Fibroblast of the aortic adventitia (primary cell): ENCODE results near the gene BCL2L13. TPM values are rescaled to one million over a fixed set of nuclear protein-coding genes. Genes with fewer than 3 reads are reported as not detected.
A peak's percentile ranks its signal among the peaks of the same experiment; 100 is the strongest.

ENCODE experiments used
- DNase-seq: peaks from one replicate; pipeline ENCODE4 v3.0.0-alpha.2; 2010; ENCODE audit warnings: low read depth
- H3K4me3 ChIP-seq: 2 replicates; pipeline ENCODE4 v1.5.1; 2011; ENCODE audit warnings: low read depth, mild to moderate bottlenecking, control low read depth, low read length, moderate library complexity
- total RNA-seq: library from RNA; depleted of rRNA; stranded (reverse); fragments of >200 nt; gene quantifications from 2 replicates; pipeline ENCODE4 v1.2.3, GENCODE V29; 2012; ENCODE audit warnings: low replicate concordance
- TF ChIP-seq, protein P1 (sequence below): IDR thresholded peaks from 2 replicates; pipeline ENCODE4 v1.5.1; 2011; ENCODE audit warnings: mild to moderate bottlenecking, low read length, control low read depth, inconsistent platforms; ENCODE audit not compliant: insufficient read depth

The BCL2L13 gene
- total RNA-seq, 1 donor = 40.2 TPM

DNA sequence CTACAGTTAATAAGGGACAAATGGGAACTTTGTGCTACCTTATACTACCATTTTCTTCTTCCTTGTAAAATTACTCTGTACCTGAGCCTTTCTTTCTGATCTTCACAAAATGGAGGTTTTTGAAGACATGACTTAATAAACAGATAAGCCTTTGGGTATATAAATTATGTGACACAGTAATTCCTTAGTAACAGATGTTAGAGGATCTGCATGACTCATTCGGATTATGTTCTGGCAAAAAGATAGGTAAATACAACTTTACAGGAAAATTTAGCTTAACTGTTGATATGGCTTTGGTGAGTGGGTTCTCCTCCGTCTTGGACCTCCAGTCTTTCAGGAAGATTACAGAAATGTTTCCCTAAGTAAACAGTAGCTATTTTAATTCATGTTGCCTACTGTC is 73.9 kb downstream of the BCL2L13 start:
- no peak overlapping the region for H3K4me3 ChIP-seq
- peak; percentile 53 for DNase-seq
- TF ChIP-seq, protein P1, sequence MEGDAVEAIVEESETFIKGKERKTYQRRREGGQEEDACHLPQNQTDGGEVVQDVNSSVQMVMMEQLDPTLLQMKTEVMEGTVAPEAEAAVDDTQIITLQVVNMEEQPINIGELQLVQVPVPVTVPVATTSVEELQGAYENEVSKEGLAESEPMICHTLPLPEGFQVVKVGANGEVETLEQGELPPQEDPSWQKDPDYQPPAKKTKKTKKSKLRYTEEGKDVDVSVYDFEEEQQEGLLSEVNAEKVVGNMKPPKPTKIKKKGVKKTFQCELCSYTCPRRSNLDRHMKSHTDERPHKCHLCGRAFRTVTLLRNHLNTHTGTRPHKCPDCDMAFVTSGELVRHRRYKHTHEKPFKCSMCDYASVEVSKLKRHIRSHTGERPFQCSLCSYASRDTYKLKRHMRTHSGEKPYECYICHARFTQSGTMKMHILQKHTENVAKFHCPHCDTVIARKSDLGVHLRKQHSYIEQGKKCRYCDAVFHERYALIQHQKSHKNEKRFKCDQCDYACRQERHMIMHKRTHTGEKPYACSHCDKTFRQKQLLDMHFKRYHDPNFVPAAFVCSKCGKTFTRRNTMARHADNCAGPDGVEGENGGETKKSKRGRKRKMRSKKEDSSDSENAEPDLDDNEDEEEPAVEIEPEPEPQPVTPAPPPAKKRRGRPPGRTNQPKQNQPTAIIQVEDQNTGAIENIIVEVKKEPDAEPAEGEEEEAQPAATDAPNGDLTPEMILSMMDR = no peak

DNA sequence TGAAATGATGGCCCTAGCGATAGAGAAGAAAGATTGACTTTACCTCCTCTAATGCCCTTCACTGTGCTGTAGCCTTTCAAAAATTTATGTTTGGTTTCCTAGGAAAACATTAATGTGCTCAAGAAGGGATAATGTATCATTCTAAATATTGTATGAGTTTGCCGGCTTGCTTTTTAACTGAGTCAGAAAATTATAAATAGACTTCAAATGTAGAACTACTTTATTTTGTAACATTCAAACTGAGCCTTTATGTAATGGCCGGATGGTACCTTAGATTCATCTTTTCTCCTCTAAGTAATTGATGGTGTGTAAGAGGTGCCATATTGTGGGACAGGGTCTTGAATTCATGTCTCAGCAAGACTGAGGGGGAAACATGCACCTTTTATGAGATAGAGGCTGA is 78.0 kb downstream of the BCL2L13 start:
- H3K4me3 ChIP-seq = no peak overlapping the region
- DNase-seq = no peak
- TF ChIP-seq, protein P1 = no peak

DNA sequence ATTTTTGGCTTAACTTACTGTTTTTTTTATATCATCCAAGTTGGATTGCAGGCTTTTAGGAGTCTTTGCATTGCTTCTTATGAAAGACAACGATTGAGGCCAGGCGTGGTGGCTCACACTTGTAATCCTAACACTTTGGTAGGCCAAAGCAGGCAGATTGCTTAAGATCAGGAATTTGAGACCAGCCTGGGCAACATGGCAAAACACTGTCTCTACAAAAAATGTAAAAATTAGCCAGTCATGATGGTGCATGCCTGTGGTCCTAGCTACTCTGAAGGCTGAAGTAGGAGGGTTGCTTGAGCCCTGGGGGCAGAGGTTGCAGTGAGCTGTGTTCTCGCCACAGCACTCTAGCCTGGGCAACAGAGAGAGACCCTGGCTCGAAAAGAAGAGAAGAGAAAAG is 79.2 kb downstream of the BCL2L13 start:
- peak; percentile 96 for DNase-seq
- TF ChIP-seq, protein P1 = no peak
- H3K4me3 ChIP-seq = no peak overlapping the region

DNA sequence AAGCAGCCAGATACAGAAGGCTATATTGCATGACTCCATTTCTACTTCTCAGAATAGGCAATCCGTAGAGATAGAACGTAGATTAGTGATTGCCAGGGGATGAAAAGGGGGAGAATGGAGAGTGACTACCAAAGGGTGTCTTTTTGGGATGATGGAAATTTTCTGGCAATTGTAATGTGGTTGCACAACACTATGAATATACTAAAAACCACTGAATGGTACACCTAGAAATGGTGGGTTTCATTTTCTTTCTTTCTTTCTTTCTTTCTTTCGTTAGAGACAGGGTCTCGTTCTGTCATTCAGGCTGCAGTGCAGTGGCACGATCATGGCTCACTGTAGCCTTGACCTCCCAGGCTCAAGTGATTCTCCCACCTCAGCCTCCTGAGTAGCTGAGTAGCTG is 81.4 kb downstream of the BCL2L13 start:
- H3K4me3 ChIP-seq = no peak overlapping the region
- DNase-seq = no peak
- TF ChIP-seq, protein P1 = no peak

DNA sequence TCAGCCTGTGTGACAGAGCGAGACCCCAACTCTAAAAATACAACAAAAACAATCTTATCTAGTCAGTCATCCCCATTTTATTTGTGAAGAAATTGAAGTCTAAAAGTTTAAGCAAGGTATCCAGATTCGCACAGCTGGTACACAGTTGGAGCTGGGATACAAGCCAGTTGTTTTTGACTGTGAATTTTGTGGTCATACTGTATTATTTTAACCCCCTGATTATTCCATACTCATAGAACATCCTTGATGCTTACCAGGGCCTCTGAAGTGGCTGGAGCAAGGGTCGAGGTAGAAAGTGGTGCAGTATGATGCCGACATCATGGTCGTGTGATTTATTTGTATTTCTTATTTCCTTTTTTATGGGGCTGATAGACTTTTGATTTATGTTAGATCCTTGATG is 85.7 kb downstream of the BCL2L13 start:
- TF ChIP-seq, protein P1 = no peak
- no peak for DNase-seq
- no peak overlapping the region for H3K4me3 ChIP-seq

DNA sequence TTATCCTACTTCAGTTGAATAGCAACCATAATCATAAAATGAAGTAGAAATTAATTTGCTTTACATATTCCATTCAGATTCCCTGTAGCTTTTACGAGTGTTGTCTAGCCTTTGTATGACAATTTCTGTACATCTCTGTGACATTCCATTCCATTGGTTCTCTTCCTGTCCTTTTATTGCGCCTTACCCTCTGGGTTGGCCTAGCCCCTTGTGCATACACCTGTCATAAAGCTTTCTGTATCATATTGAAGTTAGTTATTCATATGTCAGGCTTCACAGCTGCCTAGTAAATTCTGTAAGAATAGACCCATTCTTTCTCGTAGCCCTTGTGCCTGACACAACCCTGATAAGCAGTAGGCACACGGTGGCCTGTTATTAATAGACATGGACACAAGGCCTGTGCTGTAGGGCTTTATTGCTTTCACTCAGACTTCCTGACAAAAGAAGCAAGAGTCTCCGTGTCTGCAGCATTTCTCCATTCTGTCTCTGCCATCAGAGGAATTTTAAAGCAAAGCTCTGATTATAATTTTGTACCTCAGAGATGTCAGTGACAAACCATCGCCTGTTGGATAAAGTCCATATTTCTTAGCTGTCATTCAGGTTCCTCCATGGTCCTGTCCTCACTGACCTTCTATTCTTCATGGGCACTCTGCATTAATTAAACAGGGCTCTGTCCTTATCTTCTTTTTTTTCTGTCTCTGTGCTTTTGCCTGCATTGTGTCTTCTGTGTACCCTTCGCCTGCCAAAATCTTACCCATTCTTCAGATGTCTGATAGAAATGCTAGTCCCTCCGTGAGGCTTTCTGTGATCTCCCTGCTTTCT is 86.3 kb downstream of the BCL2L13 start:
- no peak overlapping the region for H3K4me3 ChIP-seq
- DNase-seq = no peak
- TF ChIP-seq, protein P1 = no peak

DNA sequence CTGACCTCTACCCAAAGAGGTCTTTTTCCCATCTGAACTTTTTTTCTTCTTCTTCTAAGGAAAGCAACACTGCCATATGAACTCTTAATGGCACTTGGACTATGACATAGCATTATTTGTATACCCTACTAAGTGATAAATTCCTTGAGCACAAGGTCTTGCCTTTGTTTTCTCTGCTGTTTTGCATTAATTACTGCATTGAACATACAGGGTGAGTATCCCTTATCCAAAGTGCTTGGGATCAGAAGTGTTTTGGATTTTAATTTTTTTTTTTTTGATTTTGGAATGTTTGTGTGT is 86.9 kb downstream of the BCL2L13 start:
- DNase-seq = no peak
- no peak overlapping the region for H3K4me3 ChIP-seq
- TF ChIP-seq, protein P1 = no peak
